ENCODE measurements around the gene FKBP11.

The FKBP11 gene

DNA sequence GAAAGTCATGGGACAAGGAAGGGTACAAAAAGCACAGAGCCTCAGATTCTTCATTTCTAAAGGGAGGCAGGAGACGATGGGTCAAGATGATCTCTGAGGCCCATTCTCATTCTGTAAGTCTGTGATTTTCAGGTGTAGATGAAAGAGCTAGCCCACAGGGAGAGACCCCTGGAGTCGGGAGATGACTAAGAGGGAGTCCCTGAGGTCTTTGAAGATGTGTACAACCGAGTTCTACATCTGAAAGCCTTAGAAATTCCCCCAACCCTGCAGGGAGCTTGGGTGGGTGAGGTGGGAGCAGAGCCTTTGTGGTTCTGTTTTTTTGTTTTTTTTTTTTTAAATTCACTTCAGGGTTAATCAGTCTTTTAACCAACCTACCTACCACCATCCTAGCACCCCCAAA, 43.2 kb upstream of the FKBP11 start:
- no peak overlapping the region for H3K27ac ChIP-seq (ENCODE audit: low read depth in 2 of 2, low read length in 2 of 2)
- peaks cover 21 to 25% of the 10 kb centered on the region in 2 donors for H3K4me1 ChIP-seq (ENCODE audit: control insufficient read depth in 2 of 2, insufficient read depth in 2 of 2, low read length in 2 of 2)
- no peak overlapping the region for H3K4me3 ChIP-seq (ENCODE audit: low read length in 2 of 2)
- no peaks in the 10 kb centered on the region for H3K36me3 ChIP-seq (ENCODE audit: control insufficient read depth in 2 of 2, insufficient read depth in 2 of 2, low read length in 2 of 2)
- H3K9me3 ChIP-seq (ENCODE audit: control insufficient read depth in 2 of 2, low read length in 2 of 2): no peaks in the 10 kb centered on the region
- peaks cover 30 to 38% of the 10 kb centered on the region in 2 donors for H3K27me3 ChIP-seq (ENCODE audit: control insufficient read depth in 2 of 2, insufficient read depth in 2 of 2, low read length in 2 of 2)
- no peak overlapping the region for H3K9ac ChIP-seq (ENCODE audit: low read depth in 1 of 2, low read length in 2 of 2)

DNA sequence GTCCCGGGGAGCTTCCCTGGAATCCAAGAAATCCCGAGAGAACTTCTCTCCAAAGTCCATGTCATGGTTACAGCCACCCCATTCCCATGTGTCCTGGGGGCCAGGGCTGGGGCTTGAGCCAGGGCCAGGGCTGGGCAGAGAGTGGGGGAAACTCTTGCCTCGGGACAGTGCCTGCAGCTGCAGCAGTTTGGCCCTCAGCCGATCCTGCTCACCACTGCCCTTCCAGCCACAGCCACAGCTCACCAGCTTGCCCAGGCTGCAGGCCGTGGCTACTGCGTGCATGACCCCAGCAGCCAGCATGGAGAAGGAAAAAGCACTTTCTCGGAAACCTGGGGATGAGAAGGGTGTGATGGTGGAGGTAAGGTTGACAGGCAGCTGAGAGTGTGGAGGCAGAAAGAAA, 42.7 kb upstream of the FKBP11 start:
- no peaks in the 10 kb centered on the region for H3K9me3 ChIP-seq (ENCODE audit: control insufficient read depth in 2 of 2, low read length in 2 of 2)
- H3K9ac ChIP-seq (ENCODE audit: low read depth in 1 of 2, low read length in 2 of 2): no peak overlapping the region
- no peaks in the 10 kb centered on the region for H3K36me3 ChIP-seq (ENCODE audit: control insufficient read depth in 2 of 2, insufficient read depth in 2 of 2, low read length in 2 of 2)
- no peak overlapping the region for H3K27ac ChIP-seq (ENCODE audit: low read depth in 2 of 2, low read length in 2 of 2)
- H3K4me3 ChIP-seq (ENCODE audit: low read length in 2 of 2): no peak overlapping the region
- peaks cover 21 to 25% of the 10 kb centered on the region in 2 donors for H3K4me1 ChIP-seq (ENCODE audit: control insufficient read depth in 2 of 2, insufficient read depth in 2 of 2, low read length in 2 of 2)
- peaks cover 25 to 33% of the 10 kb centered on the region in 2 donors for H3K27me3 ChIP-seq (ENCODE audit: control insufficient read depth in 2 of 2, insufficient read depth in 2 of 2, low read length in 2 of 2)

DNA sequence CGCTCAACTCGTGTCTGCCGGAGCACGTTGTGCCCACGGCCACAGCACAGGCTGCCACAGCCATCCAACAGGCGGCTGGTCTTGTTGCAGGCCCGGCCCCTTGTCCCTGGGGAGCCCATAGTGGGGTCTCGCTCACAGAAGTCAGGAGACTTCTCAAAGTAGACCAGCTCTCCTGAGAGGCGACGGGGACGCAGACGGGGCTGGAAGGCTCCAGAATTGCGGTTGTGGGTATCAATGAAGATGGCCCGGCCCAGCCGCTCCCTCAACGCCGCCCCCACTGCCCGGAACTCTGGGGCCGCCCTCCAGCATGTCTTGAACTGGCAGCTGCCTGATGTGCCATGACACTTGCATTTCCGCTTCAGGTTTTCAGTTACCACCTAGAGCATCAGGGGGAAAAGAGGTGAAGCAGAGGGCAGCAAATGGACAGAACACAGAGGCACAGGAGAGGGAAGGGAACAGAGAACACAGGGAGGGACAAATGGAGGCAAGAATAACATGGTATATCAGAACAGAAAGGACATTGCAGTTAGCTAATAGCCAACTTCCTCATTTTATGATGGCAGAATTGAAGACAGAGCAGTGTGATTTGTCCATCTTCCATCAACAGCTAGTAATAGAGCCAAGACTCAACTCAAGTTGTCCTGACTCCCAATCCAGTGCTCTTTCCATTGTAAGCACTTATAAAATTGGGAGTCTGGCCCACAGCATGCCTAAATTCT, 41.0 kb upstream of the FKBP11 start:
- Histone ChIP-seq H3K27me3 (ENCODE audit: control insufficient read depth in 2 of 2, insufficient read depth in 2 of 2, low read length in 2 of 2) (peaks cover 15 to 17% of the 10 kb centered on the region in 2 donors), H3K9me3 (ENCODE audit: control insufficient read depth in 2 of 2, low read length in 2 of 2) (no peaks in the 10 kb centered on the region), H3K36me3 (ENCODE audit: control insufficient read depth in 2 of 2, insufficient read depth in 2 of 2, low read length in 2 of 2) (no peaks in the 10 kb centered on the region), H3K4me1 (ENCODE audit: control insufficient read depth in 2 of 2, insufficient read depth in 2 of 2, low read length in 2 of 2) (peaks cover 19 to 21% of the 10 kb centered on the region in 2 donors), H3K4me3 (ENCODE audit: low read length in 2 of 2) (no peak overlapping the region), H3K27ac (ENCODE audit: low read depth in 2 of 2, low read length in 2 of 2) (no peak overlapping the region), H3K9ac (ENCODE audit: low read depth in 1 of 2, low read length in 2 of 2) (no peak overlapping the region)

DNA sequence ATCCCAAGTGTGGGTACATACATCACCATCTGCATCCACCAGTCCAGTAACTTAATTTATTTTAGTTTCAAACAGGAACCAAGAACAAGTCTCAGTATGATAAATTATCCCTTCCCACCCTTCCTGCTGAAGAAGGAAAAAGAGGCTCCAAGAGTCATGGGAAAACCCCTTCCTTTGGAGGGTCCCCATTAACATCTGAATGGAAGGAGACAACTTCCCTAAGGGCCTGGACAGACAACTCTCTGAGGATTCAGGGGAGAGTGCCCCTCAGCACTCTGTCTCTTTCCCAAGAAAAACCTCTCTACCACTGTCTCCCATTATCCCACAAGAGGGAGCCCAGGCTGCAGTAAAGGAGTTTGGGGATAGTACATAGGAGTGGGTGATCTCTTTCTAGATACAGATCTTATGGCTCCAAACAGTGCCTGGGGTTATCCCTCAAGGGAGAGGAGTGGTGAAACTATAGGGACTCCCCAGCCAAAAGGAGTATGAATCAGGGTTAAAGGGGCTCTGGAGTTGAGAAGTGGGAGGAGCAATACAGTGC, 40.1 kb upstream of the FKBP11 start:
- peaks cover 7% of the 10 kb centered on the region in 2 donors for H3K27me3 ChIP-seq (ENCODE audit: control insufficient read depth in 2 of 2, insufficient read depth in 2 of 2, low read length in 2 of 2)
- no peak overlapping the region for H3K27ac ChIP-seq (ENCODE audit: low read depth in 2 of 2, low read length in 2 of 2)
- no peak overlapping the region for H3K4me3 ChIP-seq (ENCODE audit: low read length in 2 of 2)
- no peaks in the 10 kb centered on the region for H3K9me3 ChIP-seq (ENCODE audit: control insufficient read depth in 2 of 2, low read length in 2 of 2)
- peaks cover 12% of the 10 kb centered on the region in 2 donors for H3K4me1 ChIP-seq (ENCODE audit: control insufficient read depth in 2 of 2, insufficient read depth in 2 of 2, low read length in 2 of 2)
- no peaks in the 10 kb centered on the region for H3K36me3 ChIP-seq (ENCODE audit: control insufficient read depth in 2 of 2, insufficient read depth in 2 of 2, low read length in 2 of 2)
- H3K9ac ChIP-seq (ENCODE audit: low read depth in 1 of 2, low read length in 2 of 2): no peak overlapping the region

DNA sequence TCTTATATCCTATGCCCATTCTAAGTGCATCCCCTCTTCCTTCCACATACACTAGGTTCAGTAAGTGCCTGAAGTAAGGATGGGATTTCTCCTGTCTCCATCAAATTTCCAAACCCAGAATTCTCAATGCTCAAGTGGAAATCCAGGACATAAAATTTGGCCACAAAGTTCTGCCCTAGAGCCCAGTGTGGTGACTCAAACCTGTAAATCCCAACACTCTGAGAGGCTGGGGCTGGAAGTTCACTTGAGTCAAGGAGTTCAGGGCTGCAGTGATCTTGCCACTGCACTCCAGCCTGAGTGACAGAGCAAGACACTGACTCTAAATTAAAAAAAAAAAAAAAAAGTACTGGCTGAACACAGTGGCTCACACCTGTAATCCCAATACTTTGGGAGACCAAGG, 36.5 kb upstream of the FKBP11 start:
- Histone ChIP-seq H3K9me3 (ENCODE audit: control insufficient read depth in 2 of 2, low read length in 2 of 2) (no peaks in the 10 kb centered on the region), H3K27ac (ENCODE audit: low read depth in 2 of 2, low read length in 2 of 2) (no peak overlapping the region), H3K27me3 (ENCODE audit: control insufficient read depth in 2 of 2, insufficient read depth in 2 of 2, low read length in 2 of 2) (no peaks in the 10 kb centered on the region), H3K4me1 (ENCODE audit: control insufficient read depth in 2 of 2, insufficient read depth in 2 of 2, low read length in 2 of 2) (peaks cover 4 to 7% of the 10 kb centered on the region in 2 donors), H3K36me3 (ENCODE audit: control insufficient read depth in 2 of 2, insufficient read depth in 2 of 2, low read length in 2 of 2) (no peaks in the 10 kb centered on the region), H3K9ac (ENCODE audit: low read depth in 1 of 2, low read length in 2 of 2) (no peak overlapping the region), H3K4me3 (ENCODE audit: low read length in 2 of 2) (no peak overlapping the region)

DNA sequence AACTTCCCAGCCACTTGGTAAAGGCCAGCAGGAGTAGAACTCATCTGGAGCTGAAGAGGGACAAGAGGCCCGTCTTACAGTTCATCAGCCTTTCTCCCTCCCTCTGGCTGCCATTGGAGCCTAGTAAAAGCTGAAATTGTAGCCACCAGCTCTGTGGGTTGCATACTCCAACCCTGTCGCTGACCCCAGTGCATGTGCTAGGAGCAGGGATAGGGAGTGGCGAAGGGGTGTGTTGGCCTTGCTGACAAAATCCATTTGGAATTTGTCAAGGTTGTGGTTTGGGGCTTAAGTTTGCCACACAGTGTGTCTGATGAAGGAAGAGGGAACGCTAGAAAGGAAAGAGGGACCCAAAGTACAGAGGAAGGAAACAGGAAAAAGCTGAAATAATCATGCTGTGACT, 36.0 kb upstream of the FKBP11 start:
- no peak overlapping the region for H3K27ac ChIP-seq (ENCODE audit: low read depth in 2 of 2, low read length in 2 of 2)
- no peaks in the 10 kb centered on the region for H3K27me3 ChIP-seq (ENCODE audit: control insufficient read depth in 2 of 2, insufficient read depth in 2 of 2, low read length in 2 of 2)
- H3K9ac ChIP-seq (ENCODE audit: low read depth in 1 of 2, low read length in 2 of 2): no peak overlapping the region
- H3K9me3 ChIP-seq (ENCODE audit: control insufficient read depth in 2 of 2, low read length in 2 of 2): no peaks in the 10 kb centered on the region
- H3K4me1 ChIP-seq (ENCODE audit: control insufficient read depth in 2 of 2, insufficient read depth in 2 of 2, low read length in 2 of 2): peaks cover 4 to 7% of the 10 kb centered on the region in 2 donors
- H3K4me3 ChIP-seq (ENCODE audit: low read length in 2 of 2): no peak overlapping the region
- H3K36me3 ChIP-seq (ENCODE audit: control insufficient read depth in 2 of 2, insufficient read depth in 2 of 2, low read length in 2 of 2): no peaks in the 10 kb centered on the region

DNA sequence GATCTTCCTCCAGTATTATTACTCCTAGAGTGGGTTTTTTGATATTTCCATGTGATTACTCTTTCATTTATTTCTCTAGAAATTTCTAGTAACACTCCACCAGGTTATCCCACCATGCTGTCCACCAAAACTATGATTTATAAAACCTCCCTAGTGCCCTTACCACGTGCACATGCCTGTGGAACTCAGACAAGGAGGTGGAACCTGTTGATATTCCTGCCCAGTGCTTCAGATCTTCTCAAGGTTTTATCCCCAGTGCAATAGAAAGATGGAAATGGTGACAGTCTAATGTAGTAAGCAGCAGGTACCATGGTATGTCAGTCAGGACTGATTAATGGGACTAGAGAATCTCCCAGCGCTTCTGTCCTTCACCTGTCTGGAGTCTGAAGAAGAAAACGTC, 35.5 kb upstream of the FKBP11 start:
- Histone ChIP-seq H3K27ac (ENCODE audit: low read depth in 2 of 2, low read length in 2 of 2) (no peak overlapping the region), H3K36me3 (ENCODE audit: control insufficient read depth in 2 of 2, insufficient read depth in 2 of 2, low read length in 2 of 2) (no peaks in the 10 kb centered on the region), H3K9me3 (ENCODE audit: control insufficient read depth in 2 of 2, low read length in 2 of 2) (no peaks in the 10 kb centered on the region), H3K4me3 (ENCODE audit: low read length in 2 of 2) (no peak overlapping the region), H3K27me3 (ENCODE audit: control insufficient read depth in 2 of 2, insufficient read depth in 2 of 2, low read length in 2 of 2) (no peaks in the 10 kb centered on the region), H3K9ac (ENCODE audit: low read depth in 1 of 2, low read length in 2 of 2) (no peak overlapping the region), H3K4me1 (ENCODE audit: control insufficient read depth in 2 of 2, insufficient read depth in 2 of 2, low read length in 2 of 2) (peaks cover 4 to 11% of the 10 kb centered on the region in 2 donors)

DNA sequence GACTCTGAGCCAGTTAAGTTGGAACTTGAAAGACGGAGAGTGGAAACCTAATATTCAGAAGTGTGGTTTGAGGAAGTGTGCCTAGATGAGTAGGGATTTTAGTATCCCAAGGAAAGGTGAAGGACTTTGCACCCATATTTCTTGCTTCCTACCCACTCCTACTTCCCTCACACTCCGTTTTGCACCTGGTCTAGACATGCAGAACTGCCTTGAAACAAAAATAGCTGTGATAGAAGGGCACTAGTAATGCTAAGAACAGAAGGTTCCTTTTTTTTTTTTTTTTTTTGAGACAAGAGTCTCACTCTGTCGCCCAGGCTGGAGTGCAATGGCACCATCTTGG, 32.7 kb upstream of the FKBP11 start:
- Histone ChIP-seq H3K27me3 (ENCODE audit: control insufficient read depth in 2 of 2, insufficient read depth in 2 of 2, low read length in 2 of 2) (no peaks in the 10 kb centered on the region), H3K36me3 (ENCODE audit: control insufficient read depth in 2 of 2, insufficient read depth in 2 of 2, low read length in 2 of 2) (peaks cover 2 to 3% of the 10 kb centered on the region in 2 donors), H3K9me3 (ENCODE audit: control insufficient read depth in 2 of 2, low read length in 2 of 2) (no peaks in the 10 kb centered on the region), H3K9ac (ENCODE audit: low read depth in 1 of 2, low read length in 2 of 2) (peak overlapping the region in 1 of 2 donors; percentile 61), H3K4me1 (ENCODE audit: control insufficient read depth in 2 of 2, insufficient read depth in 2 of 2, low read length in 2 of 2) (peaks cover 4 to 15% of the 10 kb centered on the region in 2 donors), H3K27ac (ENCODE audit: low read depth in 2 of 2, low read length in 2 of 2) (peak overlapping the region; percentile 83 to 89), H3K4me3 (ENCODE audit: low read length in 2 of 2) (peak overlapping the region; percentile 92 to 98)

DNA sequence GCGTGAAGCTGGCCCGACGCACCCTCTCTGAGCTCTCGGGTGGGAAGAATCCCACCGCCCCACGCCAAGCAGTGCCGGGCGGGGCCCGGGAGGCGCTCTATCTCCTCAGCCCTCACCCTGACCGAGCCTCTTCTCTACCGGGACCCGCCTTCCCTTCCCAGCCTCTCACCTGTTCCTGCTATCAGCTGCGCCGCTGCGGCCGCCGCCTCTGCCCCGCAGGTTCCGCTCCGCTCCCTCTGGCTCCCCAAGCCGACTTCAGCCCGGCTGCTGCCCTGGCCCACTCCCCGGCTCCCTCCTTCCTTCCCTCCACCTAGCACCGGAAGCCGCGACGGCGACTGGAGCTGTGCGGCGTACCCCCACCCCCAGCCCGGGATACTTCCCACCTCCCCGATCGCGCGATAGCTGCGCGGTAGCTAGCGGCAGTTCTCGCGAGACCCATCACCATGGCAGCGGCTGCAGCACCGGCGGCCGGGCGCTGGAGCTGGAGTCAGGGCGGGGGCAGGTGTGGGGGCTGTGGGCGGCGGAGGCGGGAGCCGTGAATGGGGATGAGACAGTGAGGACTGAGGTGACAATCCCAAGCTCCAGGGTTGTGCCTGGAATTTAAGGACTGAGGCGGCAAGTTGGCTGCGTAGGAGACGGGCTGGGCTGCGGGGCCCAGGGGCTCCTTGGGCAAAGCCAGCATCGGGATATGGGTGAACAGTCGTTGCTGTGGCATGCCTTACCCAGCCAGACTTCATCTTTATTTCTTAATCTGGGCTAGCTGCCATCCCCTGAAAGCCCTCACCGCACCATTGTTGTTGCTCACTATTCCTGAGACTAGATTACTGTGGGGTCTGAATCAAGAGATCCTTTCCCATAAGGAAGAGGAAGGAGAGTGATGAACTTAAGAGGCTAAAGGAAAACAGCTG, 32.1 kb upstream of the FKBP11 start, which contains the start of gene ARF3:
TSS of gene ARF3 (minus strand) at position 347 of the 908 bp plus-strand sequence. CDS start 16,392 bp downstream, outside the sequence.
- no peaks in the 10 kb centered on the region for H3K9me3 ChIP-seq (ENCODE audit: control insufficient read depth in 2 of 2, low read length in 2 of 2)
- H3K9ac ChIP-seq (ENCODE audit: low read depth in 1 of 2, low read length in 2 of 2): peak within 1 kb of the TSS; percentile 87
- H3K36me3 ChIP-seq (ENCODE audit: control insufficient read depth in 2 of 2, insufficient read depth in 2 of 2, low read length in 2 of 2): peaks cover 8 to 9% of the 10 kb centered on the region in 2 donors
- H3K27me3 ChIP-seq (ENCODE audit: control insufficient read depth in 2 of 2, insufficient read depth in 2 of 2, low read length in 2 of 2): no peaks in the 10 kb centered on the region
- H3K27ac ChIP-seq (ENCODE audit: low read depth in 2 of 2, low read length in 2 of 2): peak within 1 kb of the TSS; percentile 83 to 89
- H3K4me3 ChIP-seq (ENCODE audit: low read length in 2 of 2): peak within 1 kb of the TSS; percentile 92 to 98
- peaks cover 4 to 15% of the 10 kb centered on the region in 2 donors for H3K4me1 ChIP-seq (ENCODE audit: control insufficient read depth in 2 of 2, insufficient read depth in 2 of 2, low read length in 2 of 2)

All from mucosa of rectum (tissue), 2 donors.